SH-SY5Y (cell line): ENCODE data around the gene TIAM2.

Source experiments
- GATA2 ChIP-seq: IDR thresholded peaks from 2 replicates; pipeline ENCODE4 v1.6.1; 2011; ENCODE audit warnings: mild to moderate bottlenecking, low read depth, low read length
- GATA3 ChIP-seq: IDR thresholded peaks from 2 replicates; pipeline ENCODE4 v1.6.1; 2011; ENCODE audit warnings: low read depth, mild to moderate bottlenecking, low read length, moderate library complexity

DNA sequence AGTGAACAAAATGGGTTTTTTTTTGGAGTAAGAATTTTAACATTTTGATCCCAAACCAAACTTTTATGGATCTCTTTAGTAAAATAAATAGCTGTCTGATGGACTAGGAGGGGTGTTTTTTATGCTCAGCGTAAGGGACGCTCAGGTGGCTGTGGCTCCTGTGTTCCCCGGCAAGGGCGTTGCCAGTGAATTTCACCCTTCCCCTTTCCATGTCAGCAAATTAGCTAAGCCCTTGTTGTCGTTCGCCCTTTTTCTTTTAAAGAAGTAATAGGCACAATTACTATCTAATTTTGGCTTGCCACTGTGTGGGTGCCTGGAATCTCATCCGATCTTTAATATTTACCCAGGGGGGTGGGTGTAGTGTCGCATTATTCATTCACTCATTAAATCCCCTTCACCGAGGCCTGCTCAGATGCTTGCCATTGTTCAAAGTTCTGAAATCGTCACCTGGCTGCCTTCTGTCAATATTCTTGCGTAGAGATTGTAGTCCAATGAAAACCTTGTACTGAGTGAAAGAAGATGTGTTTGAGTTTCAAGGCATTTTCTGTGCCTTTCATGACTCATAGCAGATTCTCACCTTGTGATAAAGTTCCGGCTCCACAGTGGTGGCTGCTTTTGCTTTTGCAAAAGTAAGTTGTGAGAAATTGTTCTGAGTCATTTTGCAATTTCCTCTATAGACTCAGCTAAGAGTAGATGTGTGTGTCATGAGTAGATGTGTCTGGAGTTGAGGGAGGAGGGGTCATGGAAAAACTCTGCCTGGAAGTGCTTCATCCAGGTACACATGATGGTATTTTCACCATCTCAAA is 228.7 kb downstream of the TIAM2 start:
- TF ChIP-seq GATA2 (no peak), GATA3 (no peak)
